Activated naive CD4-positive, alpha-beta T cell (primary cell): ENCODE results near the gene CCDC177.
"Not testable (repeated sequence)": the region's sequence is repeated elsewhere in the genome, so short reads cannot be mapped to it uniquely, and the experiment has no call there.

ENCODE experiments used
- DNase-seq, 4 experiments: peaks; one replicate each; lab custom pipeline; 2025; lab: John Stamatoyannopoulos, UW

Gene CCDC177

DNA sequence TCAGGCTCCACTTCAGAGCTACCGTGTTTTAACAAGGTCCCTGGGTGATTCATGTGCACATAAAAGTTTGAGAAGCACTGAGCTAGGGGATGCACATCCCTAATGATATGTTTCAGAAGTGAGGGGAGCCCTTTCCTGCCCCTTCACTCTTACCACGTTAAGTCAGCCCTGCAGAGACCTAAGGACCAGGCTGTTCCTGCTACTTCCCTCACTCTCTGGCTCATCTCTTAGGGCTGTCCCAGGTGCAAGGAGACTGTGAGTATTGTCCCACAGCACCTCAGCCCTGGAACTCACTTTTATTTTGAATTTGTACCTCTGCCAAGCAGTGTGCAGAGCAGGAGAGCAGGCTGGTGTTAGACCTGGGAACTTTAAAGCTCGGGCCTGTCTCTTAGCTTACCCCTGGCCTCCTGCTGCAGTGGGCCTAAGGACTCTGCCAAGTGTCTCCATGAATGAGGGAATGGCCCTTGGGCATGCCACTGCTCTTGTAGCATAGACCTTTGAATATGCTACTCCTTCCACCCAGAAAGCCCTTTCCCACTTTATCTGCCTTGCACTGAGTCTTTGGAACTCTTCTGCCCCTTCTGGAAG is 25.7 kb upstream of the CCDC177 start:
- DNase-seq: no peak

DNA sequence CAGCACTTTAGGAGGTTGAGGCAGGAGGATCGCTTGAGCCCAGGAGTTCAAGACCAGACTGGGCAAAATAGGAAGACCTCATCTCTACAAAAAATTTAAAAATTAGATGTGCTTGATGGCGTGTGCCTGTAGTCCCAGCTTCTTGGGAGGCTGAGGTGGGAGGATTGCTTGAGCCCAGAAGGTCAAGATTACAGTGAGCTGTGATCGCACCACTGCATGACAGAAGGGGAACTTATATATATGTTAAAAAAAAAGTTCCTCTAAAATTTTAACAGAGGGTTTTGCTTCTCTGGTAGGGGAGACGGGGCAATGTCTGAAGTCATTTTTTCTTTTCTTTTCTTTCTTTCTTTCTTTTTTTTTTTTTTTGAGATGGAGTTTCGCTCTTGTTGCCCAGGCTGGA is 24.8 kb upstream of the CCDC177 start:
- not testable (repeated sequence) for DNase-seq

DNA sequence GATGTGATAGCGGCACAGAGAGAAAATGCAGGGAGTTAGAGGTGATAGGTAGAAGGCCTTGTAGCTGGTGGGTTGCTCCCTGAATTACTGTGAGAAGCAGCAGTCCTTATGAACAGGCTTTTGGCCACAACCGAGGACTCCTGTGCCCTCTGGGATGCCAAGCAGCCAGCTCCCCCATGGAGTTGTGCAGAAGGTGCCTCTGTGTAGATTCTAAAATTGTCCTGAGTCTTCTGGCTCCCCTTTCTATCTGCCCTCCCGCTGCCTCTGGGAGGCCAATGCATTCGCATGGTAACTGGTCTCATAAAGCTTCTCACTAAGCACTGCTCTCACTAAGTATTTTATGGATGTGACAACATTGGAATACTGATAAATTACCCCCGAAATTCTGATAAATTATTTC is 20.7 kb upstream of the CCDC177 start:
- DNase-seq: no peak

DNA sequence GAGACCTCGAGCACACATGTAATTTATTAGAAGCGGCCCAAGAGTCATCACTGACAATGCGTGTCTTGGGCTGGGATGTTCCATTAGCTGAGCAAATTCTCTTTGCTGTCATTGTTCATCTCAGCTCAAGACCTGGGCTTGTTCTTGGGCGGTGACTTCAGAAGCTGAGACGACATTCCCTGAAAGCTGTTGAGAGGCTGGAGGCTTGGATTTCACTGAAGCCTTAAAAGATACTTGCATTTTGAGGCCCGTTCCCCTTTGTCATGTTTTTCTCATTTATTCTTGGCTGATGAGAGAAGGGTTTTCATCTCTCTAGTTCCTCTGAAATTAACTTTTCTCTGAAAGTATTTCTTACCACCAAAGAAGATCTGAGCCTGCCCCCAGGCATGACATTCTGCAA is 20.2 kb upstream of the CCDC177 start:
- DNase-seq: no peak

DNA sequence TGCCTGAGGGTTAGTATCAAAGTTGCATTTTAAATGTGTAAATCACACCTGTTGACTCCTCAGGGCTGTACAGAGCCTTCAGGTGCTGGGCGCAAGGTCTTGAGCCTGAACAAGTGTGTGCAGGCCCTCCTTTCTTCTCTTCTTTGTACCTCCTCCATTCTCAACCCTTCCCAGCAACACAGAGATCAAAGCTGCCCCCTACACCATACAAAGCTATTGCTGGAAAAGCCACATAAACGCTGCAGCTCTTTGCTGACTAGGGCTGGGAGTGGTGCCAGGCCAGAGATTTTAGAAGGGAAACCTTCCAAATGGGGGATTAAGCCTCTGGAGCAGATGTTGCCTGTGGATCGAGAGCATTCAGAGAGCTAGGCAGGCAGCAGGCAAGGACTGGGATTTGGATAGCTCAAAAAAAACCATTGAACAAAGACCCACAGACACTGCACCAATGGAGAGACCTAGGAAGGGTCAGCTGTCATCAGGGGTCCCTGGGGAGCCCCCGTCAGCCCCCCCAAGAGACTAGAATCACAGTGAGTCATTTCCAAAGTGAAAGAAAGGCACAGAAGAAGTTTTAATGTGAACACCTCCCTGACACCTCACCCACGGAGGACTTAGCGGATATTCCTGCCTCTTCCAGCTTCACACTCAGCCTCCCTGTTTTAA is 18.5 kb upstream of the CCDC177 start:
- no peak for DNase-seq

DNA sequence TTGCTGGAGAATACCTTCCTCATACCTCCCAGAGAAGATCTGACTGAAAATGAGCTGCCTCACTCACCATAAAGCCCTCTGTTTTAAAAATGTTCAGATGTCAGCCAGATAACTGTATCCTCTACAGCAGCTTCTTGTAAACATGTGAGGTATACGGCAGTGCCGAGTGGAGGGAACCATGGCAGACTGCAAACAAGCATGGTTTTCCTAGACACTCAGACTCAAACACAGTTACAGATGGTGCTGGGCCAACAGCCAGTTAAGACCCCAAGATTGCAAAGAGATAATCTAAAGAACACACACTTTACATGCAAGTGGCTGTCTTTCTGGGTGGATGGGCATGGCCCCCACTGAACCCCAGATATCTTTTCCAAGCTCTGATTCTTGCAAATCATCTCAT is 16.6 kb upstream of the CCDC177 start:
- no peak for DNase-seq

DNA sequence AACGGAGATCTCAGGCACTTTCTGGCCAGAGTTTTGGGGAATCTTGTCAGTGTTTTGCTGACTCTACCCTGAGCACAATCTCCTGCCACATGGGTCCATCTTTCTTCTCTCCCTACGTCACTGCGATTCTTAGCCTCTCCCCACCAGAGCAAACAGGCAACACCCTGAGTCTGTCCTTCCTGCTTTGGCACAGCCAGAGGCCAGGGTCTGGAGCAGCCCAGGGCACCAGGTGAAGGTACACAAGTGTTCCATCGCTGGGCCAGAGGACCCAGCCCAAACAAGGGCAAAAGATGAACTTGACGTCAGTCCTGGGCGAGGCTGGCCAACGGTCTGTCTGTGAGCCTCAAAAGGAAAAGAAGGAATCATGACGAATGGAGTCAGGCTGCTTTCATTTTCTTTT is 12.7 kb upstream of the CCDC177 start:
- no peak for DNase-seq

DNA sequence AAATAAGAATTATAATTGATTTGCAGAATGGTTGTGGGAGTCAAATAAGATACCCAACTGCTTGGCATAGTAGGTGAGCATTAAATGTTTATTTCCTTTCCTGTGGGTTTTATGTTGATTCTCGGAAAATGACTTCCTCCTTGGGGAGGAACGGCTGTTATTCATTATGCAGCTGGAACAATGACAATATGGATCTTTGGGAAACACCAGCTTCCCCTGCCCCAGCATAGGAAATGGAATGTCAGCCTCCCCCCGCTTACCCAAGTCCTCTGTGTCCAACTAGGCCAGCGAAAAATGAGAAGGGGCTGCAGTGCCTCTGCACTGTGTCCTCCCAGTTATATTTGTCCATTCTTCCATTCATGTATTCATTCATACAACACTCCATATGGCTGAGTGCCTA is 11.7 kb upstream of the CCDC177 start:
- DNase-seq: no peak

DNA sequence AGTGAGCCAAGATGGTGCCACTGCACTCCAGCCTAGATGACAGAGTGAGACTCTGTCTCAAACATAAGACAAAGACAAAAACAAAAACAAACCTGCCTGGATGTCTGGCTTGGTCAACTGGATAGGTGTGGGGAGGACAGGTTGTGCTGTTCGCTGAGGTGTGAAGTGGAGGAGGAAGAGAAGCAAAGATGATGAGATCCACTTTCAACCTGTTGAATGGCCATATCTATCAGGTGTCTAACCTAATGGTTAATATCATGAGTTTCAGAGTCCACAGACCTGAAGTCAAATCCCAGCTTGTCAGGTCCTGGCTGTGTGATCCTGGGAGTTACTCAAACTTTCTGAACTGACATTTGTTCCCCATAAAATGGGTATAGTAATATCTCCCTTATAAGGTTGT is 9.7 kb upstream of the CCDC177 start:
- no peak for DNase-seq

DNA sequence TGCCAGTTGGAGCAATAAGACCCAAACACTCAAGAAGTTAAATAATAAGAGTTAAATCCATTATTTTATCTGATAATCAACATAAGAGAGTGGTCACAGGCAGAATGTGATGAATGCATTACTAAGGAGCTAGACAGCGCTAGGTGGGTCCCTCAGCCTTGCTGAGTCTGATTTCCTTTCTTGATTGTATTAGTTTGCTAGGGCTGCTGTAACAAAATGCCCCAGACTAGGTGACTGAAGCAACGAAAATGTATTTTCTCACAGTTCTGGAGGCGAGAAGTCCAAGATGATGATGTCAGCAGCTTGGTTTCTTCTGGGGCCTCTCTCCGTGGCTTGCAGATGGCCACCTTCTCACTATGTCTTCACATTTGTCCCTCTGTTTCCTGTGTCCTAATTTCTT is 8.2 kb upstream of the CCDC177 start:
- no peak for DNase-seq

DNA sequence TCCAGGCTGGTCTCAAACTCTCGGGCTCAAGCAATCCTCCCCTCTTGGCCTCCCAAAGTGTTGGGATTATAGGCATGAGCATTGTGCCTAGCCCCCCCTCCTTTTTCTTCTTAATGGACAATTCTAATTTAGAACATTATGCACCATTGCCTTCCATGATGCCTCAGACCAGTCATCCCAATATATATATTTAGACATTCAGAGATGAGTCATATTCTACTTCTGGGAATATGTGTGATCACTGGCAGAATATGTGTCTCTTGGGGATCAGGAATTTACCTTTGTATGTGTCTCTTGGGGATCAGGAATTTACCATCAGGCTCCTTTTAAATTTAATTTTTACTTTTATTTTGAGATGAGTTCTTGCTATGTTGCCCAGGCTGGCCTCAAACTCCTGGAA is 7.5 kb upstream of the CCDC177 start:
- no peak for DNase-seq

DNA sequence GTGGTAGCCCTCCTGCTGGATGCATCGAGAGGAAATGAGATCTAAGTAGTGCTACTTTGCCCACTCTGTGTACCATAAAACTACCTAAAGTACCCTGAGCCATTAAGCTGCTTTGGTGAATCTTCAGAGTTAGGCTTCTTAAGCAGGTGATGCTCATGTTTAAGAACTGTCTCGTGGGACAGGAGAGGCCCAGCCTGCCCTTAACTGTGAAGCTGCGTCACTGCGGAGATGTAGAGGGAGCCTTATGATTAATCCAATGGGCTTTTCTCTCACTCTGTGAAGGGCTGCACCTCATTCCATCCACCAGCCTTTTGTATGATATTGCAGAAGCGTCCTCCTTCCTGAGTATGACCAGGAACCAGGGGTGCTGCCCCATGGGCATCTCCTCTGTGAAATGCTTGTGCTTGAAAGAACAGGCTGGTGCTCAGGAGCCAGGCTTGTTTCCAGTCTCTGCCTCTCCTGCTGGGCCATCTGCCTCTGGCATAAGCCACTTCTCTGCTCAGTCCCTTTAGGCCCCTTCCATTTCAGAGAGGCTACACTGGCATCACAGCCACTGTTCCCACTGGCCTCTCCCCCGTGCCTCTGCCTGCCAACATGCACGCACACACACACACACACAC is 6.8 kb upstream of the CCDC177 start:
- no peak for DNase-seq

DNA sequence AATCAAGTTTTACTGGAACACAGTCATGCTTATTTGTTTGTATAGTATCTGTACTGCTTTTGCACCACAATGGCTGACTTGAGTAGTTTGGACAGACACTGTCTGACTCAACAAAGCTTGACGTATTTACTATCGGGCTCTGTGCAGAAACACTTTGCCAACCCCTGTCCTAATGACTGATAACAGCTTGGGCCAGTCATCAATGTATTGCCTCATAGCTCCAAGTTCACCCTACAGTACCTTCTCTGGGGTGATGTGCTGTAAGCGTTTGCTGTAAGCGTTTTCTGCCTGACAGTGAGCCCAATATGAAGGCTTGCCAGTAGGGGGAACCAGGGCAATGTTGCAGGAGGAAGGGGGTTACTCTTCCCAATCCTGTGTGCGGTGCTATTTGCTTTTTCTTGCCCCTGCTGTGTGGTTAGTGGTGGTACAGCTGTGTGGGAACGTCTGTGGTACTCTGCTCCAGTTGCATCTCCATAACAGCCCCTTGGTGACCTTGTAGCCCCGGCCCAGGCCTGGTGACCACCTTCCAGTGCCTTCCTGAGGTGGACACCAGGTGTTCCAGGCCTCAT is 5.4 kb upstream of the CCDC177 start:
- DNase-seq: no peak

DNA sequence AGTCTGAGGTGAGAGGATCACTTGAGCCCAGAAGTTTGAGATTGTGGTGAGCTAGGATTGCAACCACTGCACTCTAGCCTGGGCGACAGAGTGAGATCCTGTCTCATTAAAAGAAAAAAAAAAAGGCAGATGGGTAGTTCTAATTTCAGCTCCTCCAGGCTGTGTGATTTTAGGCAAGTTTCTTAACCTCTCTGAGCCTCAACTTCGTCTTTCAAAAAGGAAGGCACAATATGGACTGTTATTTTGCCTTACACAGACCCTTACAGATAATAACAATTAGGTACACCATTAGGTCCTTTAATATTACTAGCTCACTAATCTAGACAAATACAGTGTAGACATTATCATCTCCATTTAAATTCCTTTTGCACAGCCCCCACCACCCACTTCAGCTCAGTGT is 4.8 kb upstream of the CCDC177 start:
- no peak for DNase-seq

DNA sequence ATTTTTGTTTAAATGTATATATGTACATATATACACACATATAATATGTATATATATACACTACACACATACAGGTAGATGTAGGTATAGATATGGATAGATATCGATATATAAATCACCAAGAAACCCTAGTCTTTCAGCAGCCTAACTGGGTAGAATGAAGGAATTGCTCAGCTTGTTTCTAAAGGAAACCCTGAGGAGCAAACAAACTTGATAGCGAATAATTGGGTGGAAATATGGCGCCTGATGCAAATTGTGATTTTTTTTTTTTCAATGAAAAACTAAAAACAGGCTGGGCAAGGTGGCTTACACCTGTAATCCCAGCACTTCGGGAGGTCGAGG is 254 bp upstream of the CCDC177 start:
- DNase-seq: no peak

DNA sequence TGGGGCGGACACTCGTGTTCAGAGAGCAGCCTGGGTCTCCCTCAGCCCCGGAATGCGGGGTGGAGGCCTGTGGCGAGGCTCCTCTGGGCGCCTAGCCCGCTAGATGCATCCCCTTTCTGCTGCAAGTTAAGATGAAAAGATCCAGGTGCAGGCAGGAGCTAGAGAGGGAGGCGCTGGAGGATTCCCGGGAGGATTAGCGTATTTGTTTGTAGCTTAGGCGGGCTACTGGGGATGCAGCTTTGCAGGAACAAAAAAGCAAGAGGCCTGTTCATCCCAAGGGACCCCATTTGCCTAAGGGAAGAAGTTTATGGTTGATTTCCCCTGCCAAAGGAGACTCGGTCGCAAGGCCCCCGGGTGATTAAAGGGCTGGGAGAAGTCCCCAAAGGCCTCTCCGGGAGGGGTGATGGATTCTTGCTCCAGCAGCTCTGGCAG is 824 bp downstream of the CCDC177 start:
- DNase-seq: no peak

DNA sequence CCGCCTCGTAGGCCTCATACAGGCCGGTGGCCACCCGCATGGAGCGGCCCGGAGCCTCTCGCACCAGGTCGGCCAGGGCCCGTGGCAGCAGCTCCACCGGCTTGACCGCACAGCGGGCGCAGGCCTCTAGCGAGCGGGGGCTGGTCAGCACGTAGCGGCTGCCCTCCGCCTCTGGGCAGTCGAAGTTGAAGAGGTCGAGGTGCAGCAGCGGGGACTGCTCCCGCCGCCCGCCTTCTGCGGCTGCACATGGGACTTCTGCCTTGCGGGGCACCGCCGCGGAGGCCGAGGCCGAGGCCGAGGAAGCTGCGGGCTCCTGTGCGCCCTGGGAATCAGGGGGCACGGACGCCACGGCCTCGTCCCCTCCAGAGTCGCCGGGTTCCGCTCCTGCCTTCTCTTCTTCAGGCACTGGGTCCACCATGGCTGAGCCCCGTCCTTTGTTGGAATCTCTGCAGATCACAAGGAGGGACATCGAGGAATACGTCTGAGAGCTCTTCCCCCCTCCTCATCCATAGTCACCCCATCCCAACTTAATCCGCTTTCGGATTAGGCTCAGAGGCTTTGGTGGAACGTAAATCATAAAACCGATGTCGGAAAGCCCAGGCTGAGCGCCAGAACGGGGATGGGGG is 1.4 kb downstream of the CCDC177 start:
- no peak for DNase-seq

DNA sequence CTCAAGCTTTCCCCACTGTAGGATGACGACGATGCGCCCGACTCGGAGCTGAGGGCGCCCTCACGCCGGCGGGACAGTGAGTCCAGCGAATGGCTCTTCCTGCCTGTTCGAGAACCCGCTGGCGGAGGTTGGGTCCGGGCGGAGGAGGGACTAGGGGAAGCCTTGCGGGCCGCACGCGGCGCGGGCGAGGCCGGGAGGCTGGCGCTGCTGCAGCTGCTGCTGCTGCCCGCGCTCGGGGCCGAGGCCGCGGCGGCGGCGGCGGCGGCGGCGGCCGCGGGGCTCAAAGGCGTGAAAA is 1.9 kb downstream of the CCDC177 start:
- no peak for DNase-seq

DNA sequence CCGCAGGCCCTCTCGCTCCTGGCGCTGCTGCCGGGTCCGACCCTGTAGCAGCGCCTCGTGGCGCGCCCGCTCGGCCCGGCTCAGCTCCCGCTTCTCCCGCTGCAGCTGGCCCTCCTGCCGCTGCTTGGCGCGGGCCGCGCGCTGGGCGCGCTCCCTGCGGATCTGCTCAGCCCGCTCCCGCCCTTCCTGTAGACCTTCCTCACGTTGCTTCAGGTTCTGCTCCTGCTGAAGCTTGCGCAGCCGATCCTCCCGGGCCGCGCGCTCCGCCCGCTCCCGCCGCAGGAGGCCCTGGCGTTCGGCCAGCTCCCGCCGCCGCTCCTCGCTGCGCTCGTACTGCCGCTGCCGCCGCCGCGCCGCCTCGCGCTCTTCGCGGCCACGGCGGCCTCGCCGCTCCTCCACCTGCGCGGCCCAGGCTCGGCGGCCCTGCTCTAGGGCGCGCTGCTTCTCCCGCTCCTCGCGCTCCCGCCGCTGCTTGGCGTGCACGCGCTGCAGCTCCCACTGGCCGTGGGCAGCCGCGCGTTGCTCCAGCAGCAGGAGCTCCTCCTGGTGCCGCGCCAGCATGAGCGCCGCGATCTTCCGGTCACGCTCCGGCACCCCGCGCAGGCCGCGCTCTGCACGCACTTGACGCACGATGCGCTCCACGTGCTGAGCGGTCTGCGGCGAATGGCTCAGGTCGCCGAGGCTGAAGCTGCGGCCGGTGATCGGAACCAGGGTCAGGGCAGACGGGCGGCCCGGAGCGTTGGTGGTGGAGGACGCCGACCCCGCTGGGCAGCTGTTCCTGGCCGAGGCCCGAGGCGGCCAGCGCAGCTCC is 2.4 kb downstream of the CCDC177 start:
- DNase-seq: no peak

DNA sequence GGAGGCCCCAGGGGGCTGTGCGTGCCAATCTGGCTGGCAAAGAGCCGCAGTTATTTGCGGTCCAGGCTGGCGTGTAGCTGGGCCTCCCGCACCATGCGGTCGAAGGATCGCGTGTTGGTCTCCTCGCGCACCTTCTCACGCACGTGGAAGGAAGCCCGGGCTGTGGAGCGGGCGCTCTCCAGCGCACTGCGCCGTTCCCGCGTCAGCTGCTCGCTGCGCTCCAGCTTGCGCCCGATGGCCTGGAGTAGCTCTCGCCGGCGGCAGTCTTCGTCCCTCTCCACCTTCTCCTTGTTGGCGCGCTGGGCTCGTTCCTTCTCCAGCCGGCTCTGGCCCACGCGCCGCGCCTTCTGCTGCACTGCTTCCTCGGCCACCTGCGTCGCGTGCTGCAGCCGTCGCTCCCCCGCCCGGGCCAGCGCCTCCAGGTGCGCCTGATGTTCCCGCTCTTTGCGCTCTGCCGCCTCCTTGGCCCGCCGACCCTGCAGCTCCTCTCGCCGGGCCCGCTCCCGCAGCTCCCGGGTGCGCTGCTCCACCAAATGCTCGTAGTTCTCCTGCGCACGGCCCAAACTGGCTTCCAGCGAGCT is 3.1 kb downstream of the CCDC177 start:
- no peak for DNase-seq

DNA sequence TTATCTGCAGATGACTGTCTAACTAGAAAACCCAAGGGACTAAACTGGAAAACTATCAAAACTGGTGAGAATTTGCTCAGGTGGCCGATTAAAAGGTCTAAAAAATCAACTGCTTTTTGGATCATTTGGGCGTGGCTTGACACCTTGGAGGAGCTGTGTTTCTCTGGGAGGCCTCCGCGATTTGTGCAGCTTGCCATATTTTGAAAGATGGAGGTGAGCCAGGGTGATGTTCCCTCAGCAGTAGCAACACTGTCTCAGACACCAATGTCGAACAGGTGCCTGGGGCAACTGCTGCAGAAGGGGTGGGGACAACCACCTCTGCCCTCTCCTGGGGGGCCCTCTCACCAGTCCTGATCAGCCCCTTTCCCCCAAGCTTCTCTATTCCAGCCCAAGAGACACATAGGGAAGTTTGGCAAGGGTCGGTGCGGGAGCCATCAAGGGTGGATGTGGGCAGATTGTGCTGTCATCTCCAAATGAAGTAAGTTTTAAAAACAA is 3.8 kb downstream of the CCDC177 start:
- DNase-seq: no peak

DNA sequence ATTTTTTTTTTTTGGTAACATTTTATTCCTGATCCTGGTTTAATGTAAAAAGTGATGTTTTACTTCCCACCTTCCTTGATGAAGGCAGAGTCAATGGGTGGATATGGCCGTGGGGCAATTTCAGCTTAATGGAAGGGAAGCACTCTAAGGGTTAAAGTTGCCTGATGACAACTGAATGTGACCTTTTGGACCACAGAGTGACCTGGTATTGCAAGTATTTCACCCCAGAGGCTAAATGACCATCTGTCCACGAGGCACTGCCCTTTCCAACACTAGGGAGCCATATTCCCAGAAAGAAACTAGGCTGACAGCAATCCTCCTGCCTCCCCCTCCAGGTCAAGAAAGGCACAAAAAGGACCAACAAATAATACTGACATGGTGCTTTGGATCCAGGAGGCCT is 4.8 kb downstream of the CCDC177 start:
- DNase-seq: no peak
